ENCODE results near the gene PTBP3. TPM values are rescaled to one million over a fixed set of nuclear protein-coding genes. Genes with fewer than 3 reads are reported as not detected.

Gene PTBP3
- total and polyA plus RNA-seq, 9 donors = 9.4 to 40.2 (median 32.2) TPM

GRCh38 chr9:112380825-112381221 is 47.4 kb upstream of the PTBP3 start:
- H3K4me3 ChIP-seq = peak overlapping the region; percentile 62
- no peak for DNase-seq
- H3K27me3 ChIP-seq = no peaks in the 10 kb centered on the region
- TF ChIP-seq POLR2A (IDR thresholded peaks at IDR 0.05) (no peak), EP300 (IDR thresholded peaks at IDR 0.05) (no peak), CTCF (IDR thresholded peaks at IDR 0.05) (no peak)
- no peaks in the 10 kb centered on the region for H3K36me3 ChIP-seq
- WGBS, 3 donors = 4 to 10% (median 5%) methylated on average over 7 of the region's 7 CpGs
- intact Hi-C loops (cut with DNase I) = loop anchor here in 1 of 4 donors (10.0 kb wide), 1 partner anchor 104 kb away; the partner anchor contains the start of gene KIAA1958
- H3K27ac ChIP-seq = peak overlapping the region in 1 of 2 donors; percentile 95
- peaks cover 20% of the 10 kb centered on the region for H3K4me1 ChIP-seq (ENCODE audit: insufficient read depth)
- H3K9me3 ChIP-seq = no peaks in the 10 kb centered on the region

GRCh38 chr9:112380102-112380824 is 46.8 kb upstream of the PTBP3 start, which contains the start of gene HSDL2:
Gene HSDL2, plus strand, starts transcription at chr9:112380108. Its CDS starts 56 bp downstream, at chr9:112380164.
- DNase-seq = peak in 1 of 5 donors; percentile 65
- no peak for TF ChIP-seq CTCF (IDR thresholded peaks at IDR 0.05)
- TF ChIP-seq POLR2A (IDR thresholded peaks at IDR 0.05) = no peak
- TF ChIP-seq EP300 (IDR thresholded peaks at IDR 0.05) = no peak

GRCh38 chr9:112379177-112380101 is 46.0 kb upstream of the PTBP3 start:
- Histone ChIP-seq H3K27me3 (no peaks in the 10 kb centered on the region), H3K9me3 (no peaks in the 10 kb centered on the region), H3K4me3 (peak overlapping the region; percentile 62), H3K27ac (peak overlapping the region; percentile 88 to 95), H3K4me1 (ENCODE audit: insufficient read depth) (peaks cover 15% of the 10 kb centered on the region), H3K36me3 (no peaks in the 10 kb centered on the region)
- TF ChIP-seq EP300 (IDR thresholded peaks at IDR 0.05) = no peak
- peak; percentile 85 for TF ChIP-seq POLR2A (IDR thresholded peaks at IDR 0.05)
- no peak for TF ChIP-seq CTCF (IDR thresholded peaks at IDR 0.05)
- DNase-seq = peak; percentile 99 to 100 (median 99)
- WGBS, 3 donors = 0 to 1% (median 1%) methylated on average over 32 to 57 of the region's 57 CpGs
- intact Hi-C loops (cut with DNase I) = loop anchor here in 2 of 4 donors (10.0 kb wide), 2 partner anchors 105 to 325 kb away; partner anchors contain the start of gene KIAA1958 (in 1 of the 2)

More at GRCh38 chr9:112380102-112380824, 46.8 kb upstream of the PTBP3 start, which contains the start of gene HSDL2:
- 0 to 1% (median 0%) methylated on average over 38 to 43 of the region's 43 CpGs for WGBS, 3 donors
- H3K4me3 ChIP-seq = peak within 1 kb of the TSS; percentile 62
- H3K4me1 ChIP-seq (ENCODE audit: insufficient read depth) = peaks cover 19% of the 10 kb centered on the region
- no peaks in the 10 kb centered on the region for H3K9me3 ChIP-seq
- peak within 1 kb of the TSS; percentile 88 to 95 for H3K27ac ChIP-seq
- H3K27me3 ChIP-seq = no peaks in the 10 kb centered on the region
- no peaks in the 10 kb centered on the region for H3K36me3 ChIP-seq
- intact Hi-C loops (cut with DNase I) = loop anchor here in 1 of 4 donors (10.0 kb wide), 1 partner anchor 105 kb away; the partner anchor contains the start of gene KIAA1958

Measured in ovary (tissue), 9 donors.